Stomach (tissue), 9 donors: Measurements from ENCODE around the gene MCUB. TPM values are rescaled to one million over a fixed set of nuclear protein-coding genes. Genes with fewer than 3 reads are reported as not detected.
"Not testable (repeated sequence)": the region's sequence is repeated elsewhere in the genome, so short reads cannot be mapped to it uniquely, and the experiment has no call there.

ENCODE experiments used
- DNase-seq, 2 donors: peaks; one replicate each; pipeline versions ENCODE4 v3.0.0 to v3.0.0-alpha.2; 2013 to 2019
- H3K27ac ChIP-seq, 5 donors: fragments of 200-600 bp in 4 of 5; sonication (generic) in 4 of 5; one replicate each; pipeline ENCODE4 v1.5.1; 2013 to 2019; ENCODE audit warnings: mild to moderate bottlenecking in 1 of 5, moderate library complexity in 1 of 5
- H3K27me3 ChIP-seq, 3 donors: fragments of 200-600 bp; sonication (generic); one replicate each; pipeline ENCODE4 v1.5.1; 2017 to 2019; ENCODE audit warnings: mixed run types in 1 of 3
- H3K36me3 ChIP-seq, 4 donors: fragments of 200-600 bp; sonication (generic); 1 replicate in 3 of 4; 2 replicates in 1 of 4; pipeline ENCODE4 v1.5.1; 2016 to 2019
- H3K4me1 ChIP-seq, 4 donors: fragments of 200-600 bp; sonication (generic); one replicate each; pipeline ENCODE4 v1.5.1; 2016 to 2019
- H3K4me3 ChIP-seq, 4 donors: fragments of 200-600 bp; sonication (generic) in 3 of 4; one replicate each; pipeline ENCODE4 v1.5.1; 2016 to 2019; ENCODE audit warnings: mild to moderate bottlenecking in 1 of 4
- H3K9me3 ChIP-seq, 4 donors: fragments of 200-600 bp; sonication (generic); one replicate each; pipeline ENCODE4 v1.5.1; 2016 to 2019
- CTCF ChIP-seq, 7 experiments: fragments of 450-650 bp in 4 of 7; fragments of 200-600 bp in 3 of 7; sonication (generic) in 3 of 7; IDR thresholded peaks; one replicate each; pipeline ENCODE4 v1.5.1; 2016 to 2019; ENCODE audit warnings: antibody characterized with exemption in 7 of 7, control low read depth in 2 of 7, mild to moderate bottlenecking in 1 of 7
- EP300 ChIP-seq: sonication (generic); formaldehyde crosslinking; IDR thresholded peaks from one replicate; pipeline ENCODE4 v1.6.1; 2017; ENCODE audit warnings: antibody characterized with exemption
- POLR2A ChIP-seq, 4 donors: fragments of 450-650 bp; IDR thresholded peaks; one replicate each; pipeline ENCODE4 v1.6.1; 2016; ENCODE audit warnings: antibody characterized with exemption in 4 of 4, control low read depth in 2 of 4, mild to moderate bottlenecking in 1 of 4, moderate library complexity in 1 of 4
- POLR2AphosphoS5 ChIP-seq, 3 donors: sonication (generic); formaldehyde crosslinking; IDR thresholded peaks; one replicate each; pipeline ENCODE4 v1.6.1; 2016; ENCODE audit warnings: antibody characterized with exemption in 3 of 3
- WGBS, 5 donors: extraction: QIAGEN DNeasy Blood & Tissue Kit in 3 of 5; methylation state at CpG; one replicate each; pipeline versions ENCODE4 v1.1.5 to v1.1.7; 2013 to 2018; 5-methylcytosine and 5-hydroxymethylcytosine counted together
- intact Hi-C: fragments of 100-400 bp; cut with DNase I; formaldehyde crosslinking; loops from one replicate; pipeline ENCODE4 v1.15.1; 2023; ENCODE audit warnings: low total_unique reads
- polyA plus RNA-seq, 3 donors: library from polyadenylated mRNA; stranded (reverse); fragments of 200-250 nt; gene quantifications; one replicate each; pipeline ENCODE4 v1.2.3, GENCODE V29; 2013
- total RNA-seq, 5 donors: library from RNA; depleted of rRNA; stranded (reverse); fragments of >200 nt; gene quantifications; one replicate each; pipeline versions ENCODE4 v1.1.0 to v1.2.3, GENCODE V29; 2014 to 2016
- donor health status: healthy with polysubstance abuse.
- donor health status: Bipolar disorder and iron deficiency.
- donor health status: healthy.

MCUB gene
- total and polyA plus RNA-seq, 8 donors, result 0.89 to 37.4 (median 8.4) TPM

- intact Hi-C loops, result no loop called here
- Histone ChIP-seq H3K9me3 (peaks cover 0 to 10% (median 2%) of the 10 kb centered on the region in 4 donors), H3K27me3 (no peaks in the 10 kb centered on the region), H3K4me3 (no peak overlapping the region), H3K4me1 (peaks cover 0 to 11% (median 0%) of the 10 kb centered on the region in 4 donors), H3K27ac (no peak overlapping the region), H3K36me3 (no peaks in the 10 kb centered on the region)
- WGBS, 5 donors, result 63 to 81% (median 75%) methylated on average over 3 of the region's 3 CpGs
- no peak for TF ChIP-seq EP300
- DNase-seq, result no peak
Measured at GRCh38 chr4:109578846-109579245, 18.8 kb downstream of the MCUB start.

GRCh38 chr4:109579997-109580396 lies 20.0 kb downstream of the MCUB start:
- WGBS, 5 donors, result 92 to 97% (median 95%) methylated on average over 5 of the region's 5 CpGs
- DNase-seq, H3K4me1 ChIP-seq, H3K27me3 ChIP-seq, H3K36me3 ChIP-seq, intact Hi-C loops, H3K27ac ChIP-seq, H3K4me3 ChIP-seq: not testable (repeated sequence)
- H3K9me3 ChIP-seq, result peaks cover 0 to 10% (median 2%) of the 10 kb centered on the region in 4 donors

- intact Hi-C loops, result no loop called here
- Histone ChIP-seq H3K36me3 (no peaks in the 10 kb centered on the region), H3K4me3 (no peak overlapping the region), H3K4me1 (no peaks in the 10 kb centered on the region), H3K27me3 (no peaks in the 10 kb centered on the region), H3K9me3 (peaks cover 0 to 8% (median 3%) of the 10 kb centered on the region in 4 donors), H3K27ac (no peak overlapping the region)
- TF ChIP-seq CTCF (IDR thresholded peaks at IDR 0.05) (no peak), POLR2A (IDR thresholded peaks at IDR 0.05) (no peak), POLR2AphosphoS5 (IDR thresholded peaks at IDR 0.05) (no peak), EP300 (no peak)
- no peak for DNase-seq
- 74 to 79% (median 78%) methylated on average over 4 of the region's 4 CpGs for WGBS, 5 donors
Measured at GRCh38 chr4:109588176-109588575, 28.1 kb downstream of the MCUB start.

GRCh38 chr4:109589119-109589518 lies 29.1 kb downstream of the MCUB start:
- no peak for DNase-seq
- no peaks in the 10 kb centered on the region for H3K27me3 ChIP-seq
- peaks cover 0 to 8% (median 3%) of the 10 kb centered on the region in 4 donors for H3K9me3 ChIP-seq
- intact Hi-C loops, result no loop called here
- no peaks in the 10 kb centered on the region for H3K4me1 ChIP-seq
- no peak overlapping the region for H3K27ac ChIP-seq
- TF ChIP-seq CTCF (IDR thresholded peaks at IDR 0.05), result no peak
- no peak for TF ChIP-seq EP300
- TF ChIP-seq POLR2AphosphoS5 (IDR thresholded peaks at IDR 0.05), result no peak
- TF ChIP-seq POLR2A (IDR thresholded peaks at IDR 0.05), result no peak
- no peak overlapping the region for H3K4me3 ChIP-seq
- H3K36me3 ChIP-seq, result no peaks in the 10 kb centered on the region
- WGBS, 5 donors, result 74 to 80% (median 76%) methylated on average over 2 of the region's 2 CpGs

- TF ChIP-seq POLR2A (IDR thresholded peaks at IDR 0.05) (no peak), CTCF (IDR thresholded peaks at IDR 0.05) (no peak), POLR2AphosphoS5 (IDR thresholded peaks at IDR 0.05) (no peak), EP300 (no peak)
- intact Hi-C loops, result no loop called here
- H3K9me3 ChIP-seq, result peaks cover 0 to 8% (median 3%) of the 10 kb centered on the region in 4 donors
- WGBS, 5 donors, result 60 to 73% (median 66%) methylated on average over 2 of the region's 2 CpGs
- no peaks in the 10 kb centered on the region for H3K27me3 ChIP-seq
- no peak overlapping the region for H3K4me3 ChIP-seq
- no peak for DNase-seq
- H3K36me3 ChIP-seq, result no peaks in the 10 kb centered on the region
- no peaks in the 10 kb centered on the region for H3K4me1 ChIP-seq
- no peak overlapping the region for H3K27ac ChIP-seq
Measured at GRCh38 chr4:109589605-109590004, 29.6 kb downstream of the MCUB start.
